ENCODE data around the gene VPS51.
A peak's percentile ranks its signal among the peaks of the same experiment; 100 is the strongest.

DNA sequence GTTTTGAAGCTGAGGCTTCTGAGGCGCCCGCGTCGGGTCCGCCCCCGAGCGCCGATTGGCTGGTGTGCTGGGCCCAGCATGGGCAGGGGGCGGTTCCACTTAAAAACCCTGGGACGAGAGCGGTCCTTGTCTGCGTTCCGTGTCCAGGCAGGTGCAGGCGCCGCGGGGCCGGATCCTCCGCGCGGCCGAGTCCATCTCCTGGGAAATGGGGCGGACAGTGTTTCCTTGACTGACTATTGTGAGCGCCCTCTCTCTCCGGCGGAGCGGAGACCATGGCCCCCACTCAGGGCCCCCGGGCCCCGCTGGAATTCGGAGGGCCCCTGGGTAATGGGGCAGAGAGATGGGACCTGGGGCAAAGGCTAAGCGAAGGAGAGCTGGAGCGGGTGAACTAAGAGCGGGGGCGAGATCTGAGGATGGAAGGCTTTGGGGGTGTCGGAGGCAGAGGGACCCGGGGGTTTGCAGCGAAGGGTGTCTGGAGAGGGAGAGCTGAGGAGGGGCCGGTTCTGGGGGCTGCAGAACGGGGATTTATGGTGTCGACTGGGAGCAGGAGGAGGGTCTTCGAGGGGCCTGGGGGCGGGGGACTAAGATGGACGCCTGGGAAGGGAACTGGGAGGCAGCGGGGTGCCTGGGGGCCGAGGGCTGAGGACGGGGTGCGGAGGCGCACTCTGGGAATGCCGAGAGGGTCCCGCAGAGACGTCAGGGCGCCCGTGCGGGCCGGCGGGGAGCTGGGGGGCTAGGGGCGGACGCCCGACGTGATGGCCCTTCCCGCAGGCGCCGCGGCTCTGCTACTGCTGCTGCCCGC lies 15.9 kb downstream of the VPS51 start, which contains the start of gene TM7SF2:
- TF ChIP-seq, protein P1, sequence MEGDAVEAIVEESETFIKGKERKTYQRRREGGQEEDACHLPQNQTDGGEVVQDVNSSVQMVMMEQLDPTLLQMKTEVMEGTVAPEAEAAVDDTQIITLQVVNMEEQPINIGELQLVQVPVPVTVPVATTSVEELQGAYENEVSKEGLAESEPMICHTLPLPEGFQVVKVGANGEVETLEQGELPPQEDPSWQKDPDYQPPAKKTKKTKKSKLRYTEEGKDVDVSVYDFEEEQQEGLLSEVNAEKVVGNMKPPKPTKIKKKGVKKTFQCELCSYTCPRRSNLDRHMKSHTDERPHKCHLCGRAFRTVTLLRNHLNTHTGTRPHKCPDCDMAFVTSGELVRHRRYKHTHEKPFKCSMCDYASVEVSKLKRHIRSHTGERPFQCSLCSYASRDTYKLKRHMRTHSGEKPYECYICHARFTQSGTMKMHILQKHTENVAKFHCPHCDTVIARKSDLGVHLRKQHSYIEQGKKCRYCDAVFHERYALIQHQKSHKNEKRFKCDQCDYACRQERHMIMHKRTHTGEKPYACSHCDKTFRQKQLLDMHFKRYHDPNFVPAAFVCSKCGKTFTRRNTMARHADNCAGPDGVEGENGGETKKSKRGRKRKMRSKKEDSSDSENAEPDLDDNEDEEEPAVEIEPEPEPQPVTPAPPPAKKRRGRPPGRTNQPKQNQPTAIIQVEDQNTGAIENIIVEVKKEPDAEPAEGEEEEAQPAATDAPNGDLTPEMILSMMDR (IDR thresholded peaks at IDR 0.05) = peak in 1 of 6 experiments; percentile 1
- peak; percentile 92 to 96 for TF ChIP-seq POLR2A (IDR thresholded peaks at IDR 0.05)
